ENCODE data around the gene EP400. TPM values are rescaled to one million over a fixed set of nuclear protein-coding genes. Genes with fewer than 3 reads are reported as not detected.

Gene EP400
- total and polyA plus RNA-seq, 2 of the 13 experiments (the other 11 are each of a cell fraction or from before 2014, with no cell fraction given) = 4.9 to 5.0 TPM

GRCh38 chr12:131929581-131930456 is 19.9 kb upstream of the EP400 start (continued):
- no peak for TF ChIP-seq RERE (CRISPR knock-in tag; IDR thresholded peaks at IDR 0.05; ENCODE audit: low read depth)
- no peak for TF ChIP-seq ZNF7 (CRISPR knock-in tag; IDR thresholded peaks at IDR 0.05)
- TF ChIP-seq CREB1 (IDR thresholded peaks at IDR 0.05) = no peak
- TF ChIP-seq CREB1 (CRISPR knock-in tag; IDR thresholded peaks at IDR 0.05) = no peak
- TF ChIP-seq PBX2 (CRISPR knock-in tag; IDR thresholded peaks at IDR 0.05) = no peak
- TF ChIP-seq KLF13 (CRISPR knock-in tag; IDR thresholded peaks at IDR 0.05) = no peak
- TF ChIP-seq SNAI1 (CRISPR knock-in tag; IDR thresholded peaks at IDR 0.05; ENCODE audit: borderline replicate concordance) = no peak
- peak; percentile 76; the same call in 1 of the 2 replicates for TF ChIP-seq PAX8 (CRISPR knock-in tag; IDR thresholded peaks at IDR 0.05; ENCODE audit: borderline replicate concordance)
- no peak for TF ChIP-seq THAP11 (CRISPR knock-in tag; IDR thresholded peaks at IDR 0.05)
- TF ChIP-seq ZNF556 (CRISPR knock-in tag; IDR thresholded peaks at IDR 0.05; ENCODE audit: borderline replicate concordance) = no peak
- TF ChIP-seq MLXIP (CRISPR knock-in tag; IDR thresholded peaks at IDR 0.05; ENCODE audit: borderline replicate concordance) = no peak
- TF ChIP-seq SPEN (CRISPR knock-in tag; IDR thresholded peaks at IDR 0.05; ENCODE audit: low read depth) = no peak
- TF ChIP-seq ZNF264 (CRISPR knock-in tag; IDR thresholded peaks at IDR 0.05) = no peak
- TF ChIP-seq KDM2A (CRISPR knock-in tag; IDR thresholded peaks at IDR 0.05; ENCODE audit: borderline replicate concordance, low read depth) = peak; percentile 75; the same call in 1 of the 2 replicates
- no peak for TF ChIP-seq ZNF30 (CRISPR knock-in tag; IDR thresholded peaks at IDR 0.05)
- TF ChIP-seq MAFG (CRISPR knock-in tag; IDR thresholded peaks at IDR 0.05) = no peak
- TF ChIP-seq THRA (CRISPR knock-in tag; IDR thresholded peaks at IDR 0.05; ENCODE audit: borderline replicate concordance) = no peak
- TF ChIP-seq EED (CRISPR knock-in tag; IDR thresholded peaks at IDR 0.05) = no peak
- no peak for TF ChIP-seq ZNF33A (CRISPR knock-in tag; IDR thresholded peaks at IDR 0.05; ENCODE audit: borderline replicate concordance)
